GM23338 (cell line): ENCODE data around the gene FLNB.

Source experiments
- CREB1 ChIP-seq: fragments of 250-450 bp; sonication (Bioruptor Pico); IDR thresholded peaks from 2 replicates; pipeline ENCODE4 v1.5.0; 2020; ENCODE audit warnings: low read depth, mild to moderate bottlenecking, moderate library complexity
- EZH2 ChIP-seq: fragments of 200-600 bp; sonication (generic); IDR thresholded peaks from one replicate; pipeline ENCODE4 v1.8.0; 2017; ENCODE audit warnings: antibody characterized with exemption, mild to moderate bottlenecking, low read depth; ENCODE audit not compliant: unreplicated experiment
- EZH2phosphoT487 ChIP-seq: fragments of 200-600 bp; sonication (generic); IDR thresholded peaks from one replicate; pipeline ENCODE4 v1.8.1; 2018; ENCODE audit warnings: antibody characterized with exemption; ENCODE audit not compliant: unreplicated experiment
- JUNB ChIP-seq: IDR thresholded peaks from one replicate; pipeline ENCODE4 v1.6.1; 2016; ENCODE audit warnings: antibody characterized with exemption; ENCODE audit not compliant: unreplicated experiment
- NANOG ChIP-seq: IDR thresholded peaks from 2 replicates; pipeline ENCODE4 v1.6.1; 2016; ENCODE audit warnings: antibody characterized with exemption, borderline replicate concordance
- POLR2AphosphoS5 ChIP-seq: IDR thresholded peaks from 2 replicates; pipeline ENCODE4 v1.6.1; 2016; ENCODE audit warnings: antibody characterized with exemption, low read depth
- STAT1 ChIP-seq: IDR thresholded peaks from one replicate; pipeline ENCODE4 v1.6.1; 2016; ENCODE audit warnings: antibody characterized with exemption; ENCODE audit not compliant: unreplicated experiment
- ZNF114 ChIP-seq: fragments of 250-450 bp; sonication (Bioruptor Pico); IDR thresholded peaks from 2 replicates; pipeline ENCODE4 v1.5.0; 2020; ENCODE audit warnings: mild to moderate bottlenecking, moderate library complexity
- TF ChIP-seq, protein P1 (sequence below), 2 experiments: fragments of 200-600 bp in 1 of 2; sonication (generic) in 1 of 2; conservative IDR thresholded peaks; 2 replicates each; pipeline versions ENCODE4 v1.5.1 to v1.6.1; 2016 to 2017; ENCODE audit warnings: antibody characterized with exemption in 2 of 2, low read depth in 2 of 2, mild to moderate bottlenecking in 2 of 2, moderate library complexity in 1 of 2
- TF ChIP-seq, protein P2 (sequence below): IDR thresholded peaks from one replicate; pipeline ENCODE4 v1.6.1; 2018; ENCODE audit warnings: antibody characterized with exemption; ENCODE audit not compliant: unreplicated experiment
- TF ChIP-seq, protein P3 (sequence below): IDR thresholded peaks from 2 replicates; pipeline ENCODE4 v1.6.1; 2016; ENCODE audit warnings: antibody characterized with exemption

DNA sequence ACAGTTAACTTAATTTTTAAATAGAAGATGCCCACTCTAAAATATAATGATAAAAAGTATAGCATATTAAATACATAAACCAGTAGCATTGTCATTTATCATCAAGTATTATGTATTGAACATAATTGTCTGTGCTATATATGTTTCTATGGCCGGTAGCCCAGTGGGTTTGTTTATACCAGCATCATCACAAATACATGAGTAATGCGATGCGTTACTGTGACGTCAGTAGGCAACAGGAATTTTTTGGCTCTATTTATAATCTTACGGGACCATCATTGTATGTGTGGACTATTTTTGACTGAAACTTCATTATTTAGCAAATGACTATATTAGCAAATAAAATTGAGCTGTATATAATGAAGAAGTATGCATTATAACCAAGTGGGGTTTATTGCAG is 82.1 kb downstream of the FLNB start:
- TF ChIP-seq, protein P1, sequence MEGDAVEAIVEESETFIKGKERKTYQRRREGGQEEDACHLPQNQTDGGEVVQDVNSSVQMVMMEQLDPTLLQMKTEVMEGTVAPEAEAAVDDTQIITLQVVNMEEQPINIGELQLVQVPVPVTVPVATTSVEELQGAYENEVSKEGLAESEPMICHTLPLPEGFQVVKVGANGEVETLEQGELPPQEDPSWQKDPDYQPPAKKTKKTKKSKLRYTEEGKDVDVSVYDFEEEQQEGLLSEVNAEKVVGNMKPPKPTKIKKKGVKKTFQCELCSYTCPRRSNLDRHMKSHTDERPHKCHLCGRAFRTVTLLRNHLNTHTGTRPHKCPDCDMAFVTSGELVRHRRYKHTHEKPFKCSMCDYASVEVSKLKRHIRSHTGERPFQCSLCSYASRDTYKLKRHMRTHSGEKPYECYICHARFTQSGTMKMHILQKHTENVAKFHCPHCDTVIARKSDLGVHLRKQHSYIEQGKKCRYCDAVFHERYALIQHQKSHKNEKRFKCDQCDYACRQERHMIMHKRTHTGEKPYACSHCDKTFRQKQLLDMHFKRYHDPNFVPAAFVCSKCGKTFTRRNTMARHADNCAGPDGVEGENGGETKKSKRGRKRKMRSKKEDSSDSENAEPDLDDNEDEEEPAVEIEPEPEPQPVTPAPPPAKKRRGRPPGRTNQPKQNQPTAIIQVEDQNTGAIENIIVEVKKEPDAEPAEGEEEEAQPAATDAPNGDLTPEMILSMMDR (conservative IDR thresholded peaks at IDR 0.05; ENCODE audit: low read depth in 2 of 2), result no peak
- no peak for TF ChIP-seq CREB1 (CRISPR knock-in tag)
- no peak for TF ChIP-seq EZH2phosphoT487
- TF ChIP-seq, protein P2, sequence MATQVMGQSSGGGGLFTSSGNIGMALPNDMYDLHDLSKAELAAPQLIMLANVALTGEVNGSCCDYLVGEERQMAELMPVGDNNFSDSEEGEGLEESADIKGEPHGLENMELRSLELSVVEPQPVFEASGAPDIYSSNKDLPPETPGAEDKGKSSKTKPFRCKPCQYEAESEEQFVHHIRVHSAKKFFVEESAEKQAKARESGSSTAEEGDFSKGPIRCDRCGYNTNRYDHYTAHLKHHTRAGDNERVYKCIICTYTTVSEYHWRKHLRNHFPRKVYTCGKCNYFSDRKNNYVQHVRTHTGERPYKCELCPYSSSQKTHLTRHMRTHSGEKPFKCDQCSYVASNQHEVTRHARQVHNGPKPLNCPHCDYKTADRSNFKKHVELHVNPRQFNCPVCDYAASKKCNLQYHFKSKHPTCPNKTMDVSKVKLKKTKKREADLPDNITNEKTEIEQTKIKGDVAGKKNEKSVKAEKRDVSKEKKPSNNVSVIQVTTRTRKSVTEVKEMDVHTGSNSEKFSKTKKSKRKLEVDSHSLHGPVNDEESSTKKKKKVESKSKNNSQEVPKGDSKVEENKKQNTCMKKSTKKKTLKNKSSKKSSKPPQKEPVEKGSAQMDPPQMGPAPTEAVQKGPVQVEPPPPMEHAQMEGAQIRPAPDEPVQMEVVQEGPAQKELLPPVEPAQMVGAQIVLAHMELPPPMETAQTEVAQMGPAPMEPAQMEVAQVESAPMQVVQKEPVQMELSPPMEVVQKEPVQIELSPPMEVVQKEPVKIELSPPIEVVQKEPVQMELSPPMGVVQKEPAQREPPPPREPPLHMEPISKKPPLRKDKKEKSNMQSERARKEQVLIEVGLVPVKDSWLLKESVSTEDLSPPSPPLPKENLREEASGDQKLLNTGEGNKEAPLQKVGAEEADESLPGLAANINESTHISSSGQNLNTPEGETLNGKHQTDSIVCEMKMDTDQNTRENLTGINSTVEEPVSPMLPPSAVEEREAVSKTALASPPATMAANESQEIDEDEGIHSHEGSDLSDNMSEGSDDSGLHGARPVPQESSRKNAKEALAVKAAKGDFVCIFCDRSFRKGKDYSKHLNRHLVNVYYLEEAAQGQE, result no peak
- no peak for TF ChIP-seq POLR2AphosphoS5
- no peak for TF ChIP-seq EZH2
- no peak for TF ChIP-seq ZNF114 (CRISPR knock-in tag)
- no peak for TF ChIP-seq STAT1
- TF ChIP-seq, protein P3, sequence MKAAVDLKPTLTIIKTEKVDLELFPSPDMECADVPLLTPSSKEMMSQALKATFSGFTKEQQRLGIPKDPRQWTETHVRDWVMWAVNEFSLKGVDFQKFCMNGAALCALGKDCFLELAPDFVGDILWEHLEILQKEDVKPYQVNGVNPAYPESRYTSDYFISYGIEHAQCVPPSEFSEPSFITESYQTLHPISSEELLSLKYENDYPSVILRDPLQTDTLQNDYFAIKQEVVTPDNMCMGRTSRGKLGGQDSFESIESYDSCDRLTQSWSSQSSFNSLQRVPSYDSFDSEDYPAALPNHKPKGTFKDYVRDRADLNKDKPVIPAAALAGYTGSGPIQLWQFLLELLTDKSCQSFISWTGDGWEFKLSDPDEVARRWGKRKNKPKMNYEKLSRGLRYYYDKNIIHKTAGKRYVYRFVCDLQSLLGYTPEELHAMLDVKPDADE, result no peak
- no peak for TF ChIP-seq JUNB
- no peak for TF ChIP-seq NANOG
